WTC11 (cell line): ENCODE data around the gene TNS2.
A peak's percentile ranks its signal among the peaks of the same experiment; 100 is the strongest.

Source experiments
- NFYB ChIP-seq: sonication (generic); formaldehyde crosslinking; conservative IDR thresholded peaks from 2 replicates; pipeline ENCODE4 v1.8.0; 2022; ENCODE audit warnings: low read depth, missing genetic modification reagents
- NR2C2 ChIP-seq: sonication (generic); formaldehyde crosslinking; IDR thresholded peaks from 2 replicates; pipeline ENCODE4 v1.8.0; 2022; ENCODE audit warnings: mild to moderate bottlenecking, missing genetic modification reagents
- TF ChIP-seq, protein P1 (sequence below): fragments of 200-600 bp; IDR thresholded peaks from 2 replicates; pipeline ENCODE4 v1.8.0; 2022; ENCODE audit warnings: antibody characterized with exemption
- TF ChIP-seq, protein P2 (sequence below): sonication (generic); formaldehyde crosslinking; IDR thresholded peaks from 2 replicates; pipeline ENCODE4 v1.8.0; 2022; ENCODE audit warnings: mild to moderate bottlenecking, missing genetic modification reagents

DNA sequence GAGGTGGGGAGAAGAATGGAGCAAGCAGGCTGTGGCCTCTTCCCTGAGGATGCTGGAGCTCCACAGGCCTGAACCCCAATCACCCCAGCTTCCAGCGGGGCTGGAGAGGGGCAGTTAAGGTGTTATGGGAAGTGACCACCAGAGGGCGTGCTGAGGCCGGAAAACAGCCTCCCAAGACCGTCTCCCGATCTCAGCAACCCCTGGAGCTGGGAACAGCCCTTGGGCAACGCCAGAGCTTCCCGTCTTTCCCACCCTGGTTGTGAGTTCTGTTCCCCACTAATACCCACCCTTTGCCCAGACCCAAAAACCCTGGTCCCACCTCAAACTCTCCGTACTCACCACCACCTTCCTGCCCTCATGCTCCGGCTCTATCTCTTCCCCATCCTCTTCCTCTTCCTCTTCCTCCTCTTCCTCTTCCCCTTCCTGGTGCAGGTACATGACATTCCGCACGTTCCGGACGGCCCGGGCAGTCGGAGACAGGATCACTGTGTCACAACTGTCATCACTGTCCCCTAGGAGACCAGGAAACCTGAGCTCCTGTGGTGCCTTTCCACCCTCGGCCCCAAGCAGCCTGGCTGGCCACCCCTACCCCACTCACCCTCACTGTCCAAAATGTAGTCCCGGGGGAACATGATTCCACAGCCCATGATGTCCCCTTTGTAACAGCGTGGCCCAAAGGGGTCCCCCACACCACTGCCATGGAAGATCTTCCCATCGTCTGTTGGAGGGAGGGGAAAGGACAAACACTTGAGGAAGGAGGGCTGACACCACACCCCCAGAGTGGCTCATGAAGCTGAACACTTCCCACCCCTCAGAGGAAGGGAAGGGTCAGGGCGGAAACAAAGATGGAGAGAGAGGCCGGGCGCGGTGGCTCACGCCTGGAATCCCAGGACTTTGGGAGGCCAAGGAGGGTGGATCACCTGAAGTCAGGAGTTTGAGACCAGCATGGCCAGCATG, 16.4 kb downstream of the TNS2 start:
- TF ChIP-seq, protein P1, sequence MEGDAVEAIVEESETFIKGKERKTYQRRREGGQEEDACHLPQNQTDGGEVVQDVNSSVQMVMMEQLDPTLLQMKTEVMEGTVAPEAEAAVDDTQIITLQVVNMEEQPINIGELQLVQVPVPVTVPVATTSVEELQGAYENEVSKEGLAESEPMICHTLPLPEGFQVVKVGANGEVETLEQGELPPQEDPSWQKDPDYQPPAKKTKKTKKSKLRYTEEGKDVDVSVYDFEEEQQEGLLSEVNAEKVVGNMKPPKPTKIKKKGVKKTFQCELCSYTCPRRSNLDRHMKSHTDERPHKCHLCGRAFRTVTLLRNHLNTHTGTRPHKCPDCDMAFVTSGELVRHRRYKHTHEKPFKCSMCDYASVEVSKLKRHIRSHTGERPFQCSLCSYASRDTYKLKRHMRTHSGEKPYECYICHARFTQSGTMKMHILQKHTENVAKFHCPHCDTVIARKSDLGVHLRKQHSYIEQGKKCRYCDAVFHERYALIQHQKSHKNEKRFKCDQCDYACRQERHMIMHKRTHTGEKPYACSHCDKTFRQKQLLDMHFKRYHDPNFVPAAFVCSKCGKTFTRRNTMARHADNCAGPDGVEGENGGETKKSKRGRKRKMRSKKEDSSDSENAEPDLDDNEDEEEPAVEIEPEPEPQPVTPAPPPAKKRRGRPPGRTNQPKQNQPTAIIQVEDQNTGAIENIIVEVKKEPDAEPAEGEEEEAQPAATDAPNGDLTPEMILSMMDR, result peak; percentile 96
- TF ChIP-seq, protein P2, sequence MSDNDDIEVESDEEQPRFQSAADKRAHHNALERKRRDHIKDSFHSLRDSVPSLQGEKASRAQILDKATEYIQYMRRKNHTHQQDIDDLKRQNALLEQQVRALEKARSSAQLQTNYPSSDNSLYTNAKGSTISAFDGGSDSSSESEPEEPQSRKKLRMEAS, result no peak
- TF ChIP-seq NR2C2 (CRISPR knock-in tag), result no peak
- TF ChIP-seq NFYB (CRISPR knock-in tag), result no peak
